H9 (cell line): ENCODE results near the gene MRPL44. TPM values are rescaled to one million over a fixed set of nuclear protein-coding genes. Genes with fewer than 3 reads are reported as not detected.

Source experiments
- DNase-seq: peaks from one replicate; pipeline ENCODE4 v3.0.0-alpha.2; 2017
- H2AFZ ChIP-seq: one replicate; pipeline ENCODE4 v1.6.1; 2013; ENCODE audit warnings: mild to moderate bottlenecking, low read length, control low read depth, moderate library complexity
- H2AK5ac ChIP-seq: 2 replicates; pipeline ENCODE4 v1.6.1; 2013; ENCODE audit warnings: low read length, control low read depth, mixed read lengths; ENCODE audit not compliant: insufficient read length
- H2BK120ac ChIP-seq: one replicate; pipeline ENCODE4 v1.6.1; 2013; ENCODE audit warnings: low read depth, mild to moderate bottlenecking, low read length, control low read depth, inconsistent platforms; ENCODE audit not compliant: poor library complexity, severe bottlenecking
- H2BK12ac ChIP-seq: 2 replicates; pipeline ENCODE4 v1.6.1; 2013; ENCODE audit warnings: low read length, control low read depth, mixed read lengths, low read depth; ENCODE audit not compliant: insufficient read length
- H2BK15ac ChIP-seq: 2 replicates; pipeline ENCODE4 v1.6.1; 2013; ENCODE audit warnings: low read depth, low read length, control low read depth
- H2BK20ac ChIP-seq: one replicate; pipeline ENCODE4 v1.6.1; 2013; ENCODE audit warnings: low read depth, mild to moderate bottlenecking, low read length, control low read depth, inconsistent platforms; ENCODE audit not compliant: poor library complexity, severe bottlenecking
- H2BK5ac ChIP-seq: 2 replicates; pipeline ENCODE4 v1.6.1; 2013; ENCODE audit warnings: low read length, control low read depth, mixed read lengths; ENCODE audit not compliant: insufficient read length
- H3K14ac ChIP-seq: 2 replicates; pipeline ENCODE4 v1.6.1; 2013; ENCODE audit warnings: low read length, control low read depth; ENCODE audit not compliant: insufficient read depth
- H3K18ac ChIP-seq: 2 replicates; pipeline ENCODE4 v1.6.1; 2013; ENCODE audit warnings: low read depth, mild to moderate bottlenecking, mixed read lengths, low read length, control low read depth; ENCODE audit not compliant: insufficient read length
- H3K23ac ChIP-seq: 2 replicates; pipeline ENCODE4 v1.6.1; 2013; ENCODE audit warnings: low read length, control low read depth, mixed read lengths, low read depth; ENCODE audit not compliant: insufficient read length
- H3K23me2 ChIP-seq: 2 replicates; pipeline ENCODE4 v1.6.1; 2013; ENCODE audit warnings: low read depth, mild to moderate bottlenecking, mixed read lengths, low read length, control low read depth; ENCODE audit not compliant: insufficient read length, poor library complexity, severe bottlenecking
- H3K27ac ChIP-seq: 2 replicates; pipeline ENCODE4 v1.5.1; 2013; ENCODE audit warnings: low read length, control low read depth, mixed read lengths, low read depth; ENCODE audit not compliant: insufficient read length
- H3K27me3 ChIP-seq: 2 replicates; pipeline ENCODE4 v1.6.1; 2013; ENCODE audit warnings: low read length, control low read depth, inconsistent platforms; ENCODE audit not compliant: insufficient read depth
- H3K4ac ChIP-seq: 2 replicates; pipeline ENCODE4 v1.6.1; 2013; ENCODE audit warnings: low read depth, mild to moderate bottlenecking, control low read depth, inconsistent platforms, low read length, moderate library complexity
- H3K4me1 ChIP-seq: 2 replicates; pipeline ENCODE4 v1.6.1; 2013; ENCODE audit warnings: low read length, control low read depth, inconsistent platforms; ENCODE audit not compliant: insufficient read depth
- H3K4me2 ChIP-seq: 2 replicates; pipeline ENCODE4 v1.6.1; 2013; ENCODE audit warnings: low read length, control low read depth, mixed read lengths; ENCODE audit not compliant: insufficient read length, insufficient read depth
- H3K56ac ChIP-seq: 2 replicates; pipeline ENCODE4 v1.6.1; 2013; ENCODE audit warnings: low read depth, mild to moderate bottlenecking, mixed read lengths, low read length, control low read depth; ENCODE audit not compliant: insufficient read length
- H3K79me1 ChIP-seq: 2 replicates; pipeline ENCODE4 v1.6.1; 2013; ENCODE audit warnings: low read depth, mild to moderate bottlenecking, moderate library complexity, low read length, control low read depth, inconsistent platforms; ENCODE audit not compliant: insufficient read depth, poor library complexity, severe bottlenecking
- H3K79me2 ChIP-seq: 2 replicates; pipeline ENCODE4 v1.6.1; 2013; ENCODE audit warnings: low read length, control low read depth, inconsistent platforms; ENCODE audit not compliant: insufficient read depth
- H3K9ac ChIP-seq: 2 replicates; pipeline ENCODE4 v1.6.1; 2013; ENCODE audit warnings: low read length, control low read depth, mixed read lengths; ENCODE audit not compliant: insufficient read length; ENCODE audit errors: extremely low read depth
- H3K9me3 ChIP-seq: one replicate; pipeline ENCODE4 v1.6.1; 2013; ENCODE audit warnings: low read depth, low read length, inconsistent platforms; ENCODE audit not compliant: control insufficient read depth
- H3T11ph ChIP-seq: one replicate; pipeline ENCODE4 v1.6.1; 2013; ENCODE audit warnings: mild to moderate bottlenecking, low read length, control low read depth, inconsistent platforms
- H4K20me1 ChIP-seq: one replicate; pipeline ENCODE4 v1.6.1; 2013; ENCODE audit not compliant: control insufficient read depth, insufficient read length, insufficient read depth
- H4K5ac ChIP-seq: 2 replicates; pipeline ENCODE4 v1.6.1; 2013; ENCODE audit warnings: low read depth, mild to moderate bottlenecking, mixed read lengths, low read length, control low read depth; ENCODE audit not compliant: insufficient read length
- H4K8ac ChIP-seq: replicated peaks from 2 replicates; pipeline ENCODE4 v1.6.1; 2013; ENCODE audit warnings: low read length, control low read depth, mixed read lengths, low read depth; ENCODE audit not compliant: insufficient read length
- H4K91ac ChIP-seq: 2 replicates; pipeline ENCODE4 v1.6.1; 2013; ENCODE audit warnings: low read depth, mild to moderate bottlenecking, moderate library complexity, mixed read lengths, low read length, control low read depth; ENCODE audit not compliant: insufficient read length
- H3K27ac Mint-ChIP-seq, 3 experiments: 2 replicates in 2 of 3; 3 replicates in 1 of 3; pipeline ENCODE4 v1.8.0; 2020 to 2021; ENCODE audit warnings: mixed read lengths in 3 of 3, mild to moderate bottlenecking in 1 of 3, moderate library complexity in 1 of 3
- H3K27me3 Mint-ChIP-seq: 2 replicates; pipeline ENCODE4 v1.8.0; 2021; ENCODE audit warnings: low read depth, mild to moderate bottlenecking, moderate library complexity, mixed read lengths
- H3K36me3 Mint-ChIP-seq, 3 experiments: 2 replicates in 2 of 3; 3 replicates in 1 of 3; pipeline ENCODE4 v1.8.0; 2020 to 2021; ENCODE audit warnings: low read depth in 3 of 3, mixed read lengths in 3 of 3; ENCODE audit not compliant: insufficient read depth in 1 of 3
- H3K4me1 Mint-ChIP-seq, 2 experiments: 2 replicates each; pipeline ENCODE4 v1.8.0; 2020; ENCODE audit warnings: mixed read lengths in 2 of 2
- H3K4me3 Mint-ChIP-seq, 2 experiments: 2 replicates in 1 of 2; 3 replicates in 1 of 2; pipeline ENCODE4 v1.8.0; 2020 to 2021; ENCODE audit warnings: mild to moderate bottlenecking in 2 of 2, mixed read lengths in 2 of 2, moderate library complexity in 1 of 2
- H3K9me3 Mint-ChIP-seq, 2 experiments: 2 replicates in 1 of 2; 3 replicates in 1 of 2; pipeline ENCODE4 v1.8.0; 2020; ENCODE audit warnings: mild to moderate bottlenecking in 2 of 2, mixed read lengths in 2 of 2, moderate library complexity in 1 of 2
- WGBS: extraction: QIAGEN DNeasy Blood & Tissue Kit; methylation state at CpG from one replicate; pipeline ENCODE4 v1.1.7; 2013; ENCODE audit warnings: missing lambda C conversion rate, low lambda C conversion rate, mixed read lengths; ENCODE audit not compliant: insufficient read length; ENCODE audit errors: extremely low coverage; 5-methylcytosine and 5-hydroxymethylcytosine counted together
- total RNA-seq: library from RNA; stranded (reverse); gene quantifications from 2 replicates; pipeline ENCODE4 v1.2.1, GENCODE V29; 2021
- TF ChIP-seq, protein P1 (sequence below): fragments of 200-600 bp; sonication (generic); conservative IDR thresholded peaks from 3 replicates; pipeline ENCODE4 v1.8.0; 2021; ENCODE audit warnings: antibody characterized with exemption, mild to moderate bottlenecking

MRPL44 gene
- total RNA-seq, 1 experiment from 2014 or later: 46.1 TPM

DNA sequence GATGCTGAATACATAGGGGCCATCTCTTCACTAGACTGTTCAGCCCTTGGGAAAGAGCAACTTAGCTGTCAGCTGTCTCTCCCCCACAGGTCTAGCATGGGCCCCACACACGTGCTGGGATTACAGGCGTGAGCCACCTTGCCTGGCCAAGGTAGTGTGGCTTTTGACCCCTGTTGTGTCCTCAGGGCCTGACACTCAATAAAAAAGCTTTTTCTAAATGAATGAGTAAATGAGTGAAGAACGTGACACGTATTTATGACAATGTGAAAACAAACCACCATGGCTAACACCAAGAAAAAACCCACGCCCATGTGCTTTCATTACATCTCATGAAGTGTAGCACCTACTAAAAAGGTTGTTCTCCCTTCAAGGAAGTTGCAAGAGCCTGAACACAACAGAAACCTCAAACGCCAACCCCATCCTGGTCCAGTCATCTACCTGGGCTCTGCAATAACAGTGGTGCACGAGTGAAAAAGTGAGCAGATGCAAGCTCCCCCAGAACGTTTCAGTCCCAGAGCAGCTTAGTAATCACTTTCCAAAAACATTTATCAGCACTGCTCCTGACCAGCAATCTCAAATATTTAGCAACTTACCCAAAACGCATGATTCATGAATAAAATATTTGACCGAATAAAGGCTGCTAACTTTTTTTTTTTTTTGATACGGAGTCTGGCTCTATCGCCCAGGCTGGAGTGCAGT is 15.5 kb upstream of the MRPL44 start:
- peaks cover 15% of the 10 kb centered on the region for H3K4me1 ChIP-seq
- no peak overlapping the region for H3K9ac ChIP-seq
- H2BK12ac ChIP-seq: no peak overlapping the region
- no peak overlapping the region; the same call in 1 of the 2 replicates for H3K14ac ChIP-seq
- H3K9me3 Mint-ChIP-seq: no peaks in the 10 kb centered on the region; a peak in 1 of 5 replicates
- H2BK120ac ChIP-seq: no peak overlapping the region
- no peak overlapping the region for H2BK15ac ChIP-seq
- H3K4me2 ChIP-seq: no peak overlapping the region
- no peak overlapping the region for H2AFZ ChIP-seq
- no peak overlapping the region for H4K5ac ChIP-seq
- no peak overlapping the region for H3K27ac ChIP-seq
- H3K36me3 Mint-ChIP-seq: peaks cover 11 to 16% (median 13%) of the 10 kb centered on the region in 3 experiments
- no peak overlapping the region for H3K23ac ChIP-seq
- no peaks in the 10 kb centered on the region for H4K20me1 ChIP-seq
- H4K8ac ChIP-seq: no peak overlapping the region
- peaks cover 46 to 51% of the 10 kb centered on the region in 2 experiments for H3K4me1 Mint-ChIP-seq
- H3K27me3 Mint-ChIP-seq: no peaks in the 10 kb centered on the region
- no peak overlapping the region for H3K4ac ChIP-seq
- no peak overlapping the region for H3K56ac ChIP-seq
- no peak overlapping the region for H2BK20ac ChIP-seq
- H3K18ac ChIP-seq: no peak overlapping the region
- WGBS: no CpG with 5 or more reads among the region's 12 CpGs
- H4K91ac ChIP-seq: no peak overlapping the region
- H3K27me3 ChIP-seq: no peaks in the 10 kb centered on the region
- no peak overlapping the region for H2AK5ac ChIP-seq
- H3K9me3 ChIP-seq: no peaks in the 10 kb centered on the region
- H3K27ac Mint-ChIP-seq: peak overlapping the region in 2 of 3 experiments; percentile 27 to 47; a peak in 2 of 7 replicates
- peaks cover 2% of the 10 kb centered on the region for H3K23me2 ChIP-seq
- no peak overlapping the region for H2BK5ac ChIP-seq
- H3K79me1 ChIP-seq: peaks cover 10% of the 10 kb centered on the region
- H3T11ph ChIP-seq: no peak overlapping the region
- peaks cover 27% of the 10 kb centered on the region; the same call in 1 of the 2 replicates for H3K79me2 ChIP-seq
- TF ChIP-seq, protein P1, sequence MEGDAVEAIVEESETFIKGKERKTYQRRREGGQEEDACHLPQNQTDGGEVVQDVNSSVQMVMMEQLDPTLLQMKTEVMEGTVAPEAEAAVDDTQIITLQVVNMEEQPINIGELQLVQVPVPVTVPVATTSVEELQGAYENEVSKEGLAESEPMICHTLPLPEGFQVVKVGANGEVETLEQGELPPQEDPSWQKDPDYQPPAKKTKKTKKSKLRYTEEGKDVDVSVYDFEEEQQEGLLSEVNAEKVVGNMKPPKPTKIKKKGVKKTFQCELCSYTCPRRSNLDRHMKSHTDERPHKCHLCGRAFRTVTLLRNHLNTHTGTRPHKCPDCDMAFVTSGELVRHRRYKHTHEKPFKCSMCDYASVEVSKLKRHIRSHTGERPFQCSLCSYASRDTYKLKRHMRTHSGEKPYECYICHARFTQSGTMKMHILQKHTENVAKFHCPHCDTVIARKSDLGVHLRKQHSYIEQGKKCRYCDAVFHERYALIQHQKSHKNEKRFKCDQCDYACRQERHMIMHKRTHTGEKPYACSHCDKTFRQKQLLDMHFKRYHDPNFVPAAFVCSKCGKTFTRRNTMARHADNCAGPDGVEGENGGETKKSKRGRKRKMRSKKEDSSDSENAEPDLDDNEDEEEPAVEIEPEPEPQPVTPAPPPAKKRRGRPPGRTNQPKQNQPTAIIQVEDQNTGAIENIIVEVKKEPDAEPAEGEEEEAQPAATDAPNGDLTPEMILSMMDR: no peak
- no peak for DNase-seq
- no peak overlapping the region; a peak in 1 of 5 replicates for H3K4me3 Mint-ChIP-seq
